HG03139 (cell line): ENCODE results near the gene ZDHHC9.

Source experiments
- ATAC-seq: cut with Tn5 transposase; IDR thresholded peaks from one replicate; pipeline ENCODE4 v1.9.1; 2021; ENCODE audit not compliant: unreplicated experiment

Gene ZDHHC9

DNA sequence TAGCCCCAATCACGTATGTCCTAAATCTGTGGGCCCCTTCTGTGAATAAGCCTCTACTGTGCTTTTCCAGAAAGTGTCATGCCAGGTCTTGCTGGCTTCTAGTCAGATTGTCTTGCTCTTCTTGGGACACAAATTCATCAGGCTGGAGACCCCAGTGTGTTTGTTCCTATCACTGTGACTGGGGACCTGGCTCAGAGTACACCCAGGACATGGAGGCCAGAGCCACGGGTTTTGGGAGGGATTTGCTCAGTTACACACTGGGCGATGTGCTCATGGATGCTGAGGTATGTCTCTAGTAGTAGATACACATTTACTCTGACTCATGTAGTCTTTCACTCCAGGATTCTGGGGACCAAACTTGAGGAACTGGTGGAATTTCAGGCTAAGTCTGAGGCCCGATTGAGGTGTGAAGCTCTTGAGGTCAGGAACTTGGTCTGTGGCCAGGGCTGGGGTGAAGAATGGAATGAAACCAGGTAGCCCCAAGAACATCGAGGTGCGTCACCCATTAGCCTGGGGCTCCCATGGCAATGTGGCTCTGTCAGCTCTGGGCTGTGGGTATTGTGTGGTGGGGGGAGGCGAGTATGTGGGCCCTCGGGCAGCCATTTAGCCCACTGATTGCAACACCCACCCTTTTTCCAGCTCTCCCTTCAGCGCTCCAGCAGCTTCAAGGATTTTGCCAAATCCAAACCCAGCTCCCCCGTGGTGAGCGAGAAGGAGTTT, 56.2 kb downstream of the ZDHHC9 start:
- no peak for ATAC-seq

DNA sequence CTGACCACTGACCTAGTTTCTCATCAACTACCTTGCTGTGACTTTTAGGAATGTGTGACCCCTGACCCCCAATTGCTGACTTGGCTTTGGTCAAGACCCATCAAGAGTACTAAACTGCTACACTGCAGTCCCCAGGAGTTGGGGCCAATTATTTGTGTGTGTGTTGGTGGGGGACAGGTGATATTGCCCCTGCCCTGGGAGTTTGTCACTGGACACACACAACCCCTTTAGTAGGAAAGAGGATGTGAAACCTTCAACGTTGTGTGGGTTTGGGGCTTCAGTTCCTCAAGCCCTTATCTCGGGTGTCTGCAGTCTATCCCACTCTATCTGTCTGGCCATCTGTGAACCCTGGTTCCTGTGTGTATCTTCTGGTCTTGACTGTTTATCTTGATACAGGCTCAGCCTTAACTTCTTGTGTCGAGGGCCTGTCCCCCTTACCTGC, 57.5 kb downstream of the ZDHHC9 start:
- ATAC-seq, result peak; percentile 87

DNA sequence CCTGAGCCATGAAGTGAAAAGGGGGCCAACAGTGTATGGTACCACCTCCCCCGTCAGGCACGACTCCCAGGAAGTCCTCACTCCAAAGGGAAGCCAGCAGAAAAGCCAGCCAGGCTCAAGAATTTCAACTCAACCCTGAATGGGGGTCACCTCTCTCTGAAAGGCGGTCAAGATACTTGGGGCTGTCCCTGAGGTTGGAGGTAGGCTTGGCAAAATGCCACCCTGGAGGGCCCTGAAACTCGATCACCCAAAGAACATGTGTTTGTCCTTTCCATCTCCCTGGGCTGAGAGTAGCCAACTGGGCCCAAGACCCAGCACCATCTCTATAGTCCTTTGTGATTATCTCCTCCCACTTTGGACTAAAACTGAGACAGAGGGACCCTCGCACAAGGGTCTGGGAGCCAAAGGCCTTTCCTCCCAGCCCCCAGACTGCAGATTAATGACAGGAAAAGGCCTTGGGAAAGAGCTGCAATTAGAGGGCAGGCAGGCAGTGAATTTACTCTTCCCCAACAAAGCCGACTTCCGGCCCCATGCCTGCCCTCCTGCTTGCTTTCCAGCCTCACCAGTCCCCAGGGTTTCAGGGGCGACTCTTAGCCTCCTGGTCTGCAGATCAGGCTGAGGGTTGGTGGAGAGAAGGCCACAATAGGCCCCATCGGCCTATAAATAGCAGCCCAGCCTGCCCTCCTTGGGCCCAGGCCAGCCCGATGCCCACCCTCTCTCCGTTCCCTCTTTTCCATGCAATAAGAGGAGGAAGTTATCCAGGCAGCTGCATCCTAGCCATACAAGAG, 58.3 kb downstream of the ZDHHC9 start:
- no peak for ATAC-seq

DNA sequence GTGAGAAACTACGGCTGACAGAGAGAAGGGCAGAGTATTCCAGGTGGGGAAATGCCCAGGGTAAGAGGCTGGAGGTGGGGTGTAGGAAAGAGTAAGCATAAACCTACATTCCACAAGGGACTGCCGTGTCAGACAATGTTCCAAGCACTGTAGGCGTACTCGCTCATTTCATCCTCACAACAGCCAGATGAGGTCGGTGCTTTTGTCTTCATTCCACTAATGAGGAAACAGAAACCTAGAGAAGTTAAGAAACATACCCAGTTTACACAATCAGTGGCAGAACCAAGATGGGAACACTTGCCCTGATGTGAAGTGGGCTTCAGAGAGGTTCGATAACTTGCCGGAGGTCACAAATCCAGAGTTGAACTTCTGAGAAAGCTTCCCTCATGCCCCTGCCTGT, 59.3 kb downstream of the ZDHHC9 start:
- ATAC-seq, result no peak

DNA sequence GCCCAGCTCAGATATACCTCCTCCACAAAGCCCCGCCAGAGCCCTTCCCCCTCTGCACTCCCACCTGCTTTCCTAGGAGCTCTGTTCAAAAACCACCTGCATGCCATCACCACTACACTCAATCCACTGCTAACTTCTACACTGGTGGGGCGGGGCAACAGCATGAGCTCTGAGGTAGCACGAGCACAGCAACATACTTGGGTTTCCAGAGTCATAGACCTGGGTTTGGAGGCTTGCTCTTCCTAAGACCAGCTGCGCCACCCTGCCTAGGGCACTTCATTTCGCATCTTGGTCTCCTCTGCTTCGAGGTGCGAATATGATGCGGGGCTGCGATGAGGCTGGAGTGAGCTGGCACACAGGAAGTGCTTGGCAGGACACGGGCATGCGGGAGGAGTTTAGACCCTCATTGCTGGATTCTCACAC, 60.4 kb downstream of the ZDHHC9 start:
- no peak for ATAC-seq

- no peak for ATAC-seq
Observed at GRCh38 chrX:129782706-129783105, 61.0 kb downstream of the ZDHHC9 start.

DNA sequence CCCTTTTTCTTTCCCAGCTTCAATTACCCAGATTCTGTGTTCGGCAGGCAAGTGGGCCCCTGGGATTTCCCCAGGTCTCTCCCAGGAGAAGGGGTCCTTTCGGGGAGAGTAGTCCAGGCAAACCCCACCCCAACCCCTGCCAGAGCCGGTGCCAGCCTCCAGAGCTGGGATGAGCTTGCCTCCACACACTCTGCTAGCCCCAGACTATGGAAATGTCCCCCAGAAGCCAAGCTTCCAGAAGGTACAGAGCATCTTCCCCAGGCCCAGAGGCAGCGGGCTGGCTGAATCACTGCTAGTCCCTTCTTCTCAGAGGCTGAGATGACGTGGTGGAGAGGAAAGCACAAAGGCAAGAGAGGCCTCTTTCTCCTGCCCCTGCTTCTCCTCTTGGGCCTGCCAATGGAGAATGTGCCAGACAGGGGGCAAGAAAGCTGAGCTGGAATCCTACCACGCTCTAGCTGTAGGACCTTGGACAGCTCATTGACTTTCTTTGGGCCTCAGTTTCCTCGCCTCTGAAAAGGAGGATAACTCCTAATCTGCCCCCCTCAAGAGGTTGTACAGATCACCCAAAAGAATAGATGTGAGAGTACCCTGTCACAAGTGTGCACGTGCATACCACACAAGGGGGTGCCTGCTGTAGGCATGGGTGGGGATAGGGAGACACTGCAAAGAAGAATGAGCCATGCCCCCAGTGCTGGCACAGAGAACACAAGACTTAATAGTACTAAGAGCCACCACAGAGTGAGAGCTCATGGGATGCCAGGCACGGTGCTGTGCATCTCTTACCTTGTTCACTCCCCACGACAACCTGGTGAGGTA, 61.8 kb downstream of the ZDHHC9 start:
- ATAC-seq, result no peak

GRCh38 chrX:129781134-129781672, 62.5 kb downstream of the ZDHHC9 start:
- ATAC-seq, result peak; percentile 64

- no peak for ATAC-seq
Observed at GRCh38 chrX:129780441-129781105, 63.1 kb downstream of the ZDHHC9 start.

GRCh38 chrX:129779747-129780146, 63.9 kb downstream of the ZDHHC9 start, which contains the start of gene SASH3:
Gene SASH3 (plus strand): TSS chrX:129779949. CDS start chrX:129780098, 149 bp downstream.
- ATAC-seq, result peak; percentile 32

DNA sequence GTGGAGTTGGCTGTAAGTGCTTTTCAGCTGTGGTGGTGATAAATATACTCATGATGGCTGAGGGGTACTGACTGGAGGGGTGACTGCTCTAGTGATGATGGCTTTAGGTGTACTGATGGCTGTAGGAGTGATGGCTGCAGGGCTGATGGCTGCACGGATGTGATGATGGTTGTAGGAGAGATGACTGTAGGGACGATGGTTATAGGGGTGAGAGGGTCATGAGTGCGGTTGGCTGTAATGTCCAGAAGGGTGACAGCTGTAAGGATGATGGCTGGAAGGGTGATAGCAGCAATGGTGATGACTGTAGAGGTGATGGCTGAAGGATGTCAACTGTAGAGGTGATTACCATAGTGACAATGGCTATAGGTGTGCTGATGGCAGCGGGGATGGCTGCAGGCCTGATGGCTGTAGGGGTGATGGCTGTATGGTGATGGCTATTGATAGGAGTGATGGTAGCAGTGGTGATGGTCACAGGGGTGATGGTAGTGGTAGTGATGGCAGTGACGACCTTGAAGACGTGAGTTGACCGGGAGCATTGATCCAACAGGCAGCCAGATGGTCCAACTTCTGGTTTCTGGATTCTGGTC, 64.5 kb downstream of the ZDHHC9 start:
- no peak for ATAC-seq

- peak; percentile 24 for ATAC-seq
Observed at GRCh38 chrX:129777218-129778030, 66.3 kb downstream of the ZDHHC9 start.

GRCh38 chrX:129773649-129774458, 69.8 kb downstream of the ZDHHC9 start:
- ATAC-seq, result no peak

- ATAC-seq, result peak; percentile 56
Observed at GRCh38 chrX:129772796-129773431, 70.8 kb downstream of the ZDHHC9 start.

DNA sequence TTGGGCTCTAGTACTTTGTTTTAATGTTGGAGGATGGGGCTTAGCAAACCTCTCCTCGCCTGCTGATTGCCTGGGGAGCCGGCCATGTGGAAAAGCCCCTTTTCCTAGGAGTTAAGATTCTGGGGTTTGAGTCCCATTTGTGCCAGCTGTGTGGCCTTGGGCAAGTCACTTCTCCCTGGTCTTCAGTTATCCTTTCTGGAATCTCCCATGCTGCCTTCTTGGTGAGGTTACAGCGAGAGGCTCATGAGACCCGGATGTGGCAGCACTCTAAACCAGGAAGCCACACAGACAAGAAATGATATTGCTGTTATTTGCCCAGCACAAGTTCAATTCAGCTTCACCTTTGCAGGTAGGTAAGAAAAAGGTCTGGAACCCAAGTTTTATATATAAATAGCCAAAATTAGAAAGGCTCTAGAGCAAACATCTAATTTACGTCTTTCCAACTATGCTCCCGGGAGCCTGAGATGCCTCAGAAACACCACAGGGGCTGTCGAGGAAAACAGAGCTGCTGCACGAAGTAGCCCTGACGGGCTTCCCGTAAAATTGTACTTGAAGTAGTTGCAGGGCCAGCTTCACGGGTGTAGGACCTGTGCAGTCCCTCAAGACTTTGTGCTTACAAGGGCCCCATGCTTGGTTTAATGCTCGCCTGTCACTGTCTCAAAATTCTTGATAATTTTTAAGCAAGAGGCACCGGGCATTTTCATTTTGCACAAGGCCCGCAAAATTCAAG, 72.3 kb downstream of the ZDHHC9 start:
- ATAC-seq, result no peak

DNA sequence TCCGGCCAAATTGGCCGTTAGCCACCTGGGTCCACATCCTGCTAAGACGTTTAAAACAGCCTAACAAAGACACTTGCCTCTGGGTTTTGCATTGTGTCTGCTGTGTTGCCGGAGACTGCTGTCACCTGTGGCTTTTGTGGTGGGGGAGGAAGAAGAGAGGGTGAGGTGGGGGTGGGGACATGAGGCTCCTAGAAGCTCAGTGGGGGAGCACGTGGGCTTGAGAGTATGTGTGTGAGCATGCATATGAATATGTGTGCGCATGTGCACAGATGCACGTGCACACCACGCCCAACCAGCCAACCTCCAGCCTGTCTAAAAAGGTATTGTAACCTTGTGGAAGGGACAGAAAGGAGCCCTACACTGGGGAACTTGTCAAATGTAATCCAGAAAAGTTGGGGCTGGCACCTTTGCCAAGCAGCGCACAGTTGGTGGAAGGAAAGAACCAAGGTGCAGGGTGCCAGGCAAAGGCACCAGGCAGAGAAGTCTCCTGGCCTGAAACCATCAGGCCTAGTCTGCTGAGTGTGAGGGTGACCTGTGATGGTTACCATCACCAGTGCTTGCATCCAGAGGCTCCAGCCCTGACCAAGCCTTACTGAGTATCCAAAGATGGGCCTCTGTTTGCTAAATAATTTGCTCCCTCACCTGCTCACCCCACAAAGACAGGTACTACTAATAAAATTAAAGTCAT, 74.1 kb downstream of the ZDHHC9 start:
- peak; percentile 49 for ATAC-seq
